Measurements from ENCODE around the gene NEK6.

- TF ChIP-seq POLR2A (IDR thresholded peaks at IDR 0.05) (no peak), CTCF (IDR thresholded peaks at IDR 0.05) (no peak), EP300 (IDR thresholded peaks at IDR 0.05) (no peak)
These were observed 126.5 kb downstream of the NEK6 start for GRCh38 chr9:124384210-124384609.

Measured in upper lobe of left lung (tissue), 4 donors.